BLaER1 treated with 17β-estradiol and CSF1 and Interleukin-3, amounts not matched to agents 10 nM and 100 nM (cell line): ENCODE data around the gene TGFB3.

Experiments
- H3K27ac ChIP-seq, 11 experiments: shearing (Covaris generic); formaldehyde crosslinking; 2 replicates each; pipeline ENCODE4 v1.8.1; 2022
- H3K27me3 ChIP-seq, 11 experiments: shearing (Covaris generic); formaldehyde crosslinking; 2 replicates each; pipeline ENCODE4 v1.8.1; 2022
- H3K36me3 ChIP-seq, 11 experiments: shearing (Covaris generic); formaldehyde crosslinking; 2 replicates each; pipeline ENCODE4 v1.8.1; 2022
- H3K4me1 ChIP-seq, 10 experiments: shearing (Covaris generic); formaldehyde crosslinking; 2 replicates each; pipeline ENCODE4 v1.8.1; 2022
- H3K4me2 ChIP-seq, 11 experiments: shearing (Covaris generic); formaldehyde crosslinking; 2 replicates each; pipeline ENCODE4 v1.8.1; 2022
- H3K4me3 ChIP-seq, 10 experiments: shearing (Covaris generic); formaldehyde crosslinking; 2 replicates each; pipeline ENCODE4 v1.8.1; 2022
- H3K9ac ChIP-seq, 11 experiments: shearing (Covaris generic); formaldehyde crosslinking; 2 replicates each; pipeline ENCODE4 v1.8.1; 2022
- H3K9me3 ChIP-seq, 11 experiments: shearing (Covaris generic); formaldehyde crosslinking; replicated peaks in 1 of 11; 2 replicates each; pipeline ENCODE4 v1.8.1; 2022
- H4K20me1 ChIP-seq, 11 experiments: shearing (Covaris generic); formaldehyde crosslinking; 2 replicates each; pipeline ENCODE4 v1.8.1; 2022
- Cebpa-rat ChIP-seq, 11 experiments: shearing (Covaris generic); IDR thresholded peaks; 2 replicates each; pipeline ENCODE4 v1.8.1; 2022

Gene TGFB3

GRCh38 chr14:75960231-75960630, 21.6 kb downstream of the TGFB3 start:
- peak overlapping the region in 9 of 11 experiments; percentile 8 to 92 (median 77); a peak in 17 of 22 replicates for H3K27ac ChIP-seq
- peaks cover 0 to 17% (median 0%) of the 10 kb centered on the region in 11 experiments; a peak in 6 of 22 replicates for H3K9me3 ChIP-seq
- peaks cover 15 to 58% (median 42%) of the 10 kb centered on the region in 10 experiments for H3K4me1 ChIP-seq
- H3K4me3 ChIP-seq = peak overlapping the region in 4 of 10 experiments; percentile 4 to 26 (median 12); a peak in 3 of 20 replicates
- peak overlapping the region in 8 of 11 experiments; percentile 12 to 78 (median 64); a peak in 14 of 22 replicates for H3K9ac ChIP-seq
- H4K20me1 ChIP-seq = no peaks in the 10 kb centered on the region
- peak overlapping the region; percentile 5 to 78 (median 59); a peak in 18 of 22 replicates for H3K4me2 ChIP-seq
- H3K27me3 ChIP-seq = no peaks in the 10 kb centered on the region
- H3K36me3 ChIP-seq = peaks cover 0 to 17% (median 2%) of the 10 kb centered on the region in 11 experiments; a peak in 7 of 22 replicates
- TF ChIP-seq Cebpa-rat (IDR thresholded peaks at IDR 0.05) = peak in 3 of 11 experiments; percentile 10 to 44 (median 22); a peak in 1 of 22 replicates

- Histone ChIP-seq H3K4me2 (peak overlapping the region; percentile 30 to 78 (median 59); a peak in 21 of 22 replicates), H3K27ac (peak overlapping the region in 8 of 11 experiments; percentile 4 to 92 (median 82); a peak in 18 of 22 replicates)
- TF ChIP-seq Cebpa-rat (IDR thresholded peaks at IDR 0.05) = no peak
Observed at GRCh38 chr14:75959031-75959430, 22.8 kb downstream of the TGFB3 start.

GRCh38 chr14:75952489-75952888, 29.3 kb downstream of the TGFB3 start:
- Histone ChIP-seq H3K27me3 (no peaks in the 10 kb centered on the region), H3K9me3 (peaks cover 0 to 8% (median 5%) of the 10 kb centered on the region in 11 experiments; a peak in 5 of 22 replicates), H3K4me3 (no peak overlapping the region), H3K4me2 (no peak overlapping the region), H4K20me1 (no peaks in the 10 kb centered on the region), H3K27ac (no peak overlapping the region), H3K4me1 (peaks cover 0 to 16% (median 11%) of the 10 kb centered on the region in 10 experiments; a peak in 12 of 20 replicates), H3K36me3 (peaks cover 4 to 32% (median 13%) of the 10 kb centered on the region in 11 experiments; a peak in 11 of 22 replicates), H3K9ac (no peak overlapping the region)
- no peak for TF ChIP-seq Cebpa-rat (IDR thresholded peaks at IDR 0.05)

More at GRCh38 chr14:75959031-75959430, 22.8 kb downstream of the TGFB3 start:
- Histone ChIP-seq H3K4me3 (0 out of 20 replicates have a peak overlapping the region, but pooled peaks of 1 of the 10 experiments have one; percentile 5), H3K9me3 (peaks cover 0 to 17% (median 0%) of the 10 kb centered on the region in 11 experiments; a peak in 6 of 22 replicates), H3K4me1 (peaks cover 15 to 69% (median 53%) of the 10 kb centered on the region in 10 experiments), H3K36me3 (peaks cover 0 to 24% (median 6%) of the 10 kb centered on the region in 11 experiments; a peak in 8 of 22 replicates), H4K20me1 (no peaks in the 10 kb centered on the region), H3K9ac (peak overlapping the region in 4 of 11 experiments; percentile 75 to 78 (median 76); a peak in 7 of 22 replicates), H3K27me3 (no peaks in the 10 kb centered on the region)

GRCh38 chr14:75946785-75947184, 35.0 kb downstream of the TGFB3 start:
- TF ChIP-seq Cebpa-rat (IDR thresholded peaks at IDR 0.05) = no peak
- peaks cover 7 to 38% (median 17%) of the 10 kb centered on the region in 11 experiments; a peak in 16 of 22 replicates for H3K36me3 ChIP-seq
- H3K9me3 ChIP-seq = peaks cover 0 to under 1% (median 0%) of the 10 kb centered on the region in 11 experiments; a peak in 1 of 22 replicates

GRCh38 chr14:75944607-75945241, 37.1 kb downstream of the TGFB3 start:
- Histone ChIP-seq H3K27me3 (no peaks in the 10 kb centered on the region), H4K20me1 (no peaks in the 10 kb centered on the region), H3K27ac (no peak overlapping the region), H3K9ac (no peak overlapping the region), H3K4me2 (no peak overlapping the region; a peak in 1 of 22 replicates), H3K4me3 (no peak overlapping the region), H3K9me3 (no peaks in the 10 kb centered on the region), H3K4me1 (peaks cover 0 to 9% (median 0%) of the 10 kb centered on the region in 10 experiments; a peak in 1 of 20 replicates), H3K36me3 (peaks cover 9 to 40% (median 19%) of the 10 kb centered on the region in 11 experiments; a peak in 17 of 22 replicates)
- TF ChIP-seq Cebpa-rat (IDR thresholded peaks at IDR 0.05) = no peak

More at GRCh38 chr14:75946785-75947184, 35.0 kb downstream of the TGFB3 start:
- 0 out of 20 replicates have a peak, but pooled peaks cover 0 to 5% (median 0%) of the 10 kb centered on the region in 10 experiments for H3K4me1 ChIP-seq
- H3K4me2 ChIP-seq = no peak overlapping the region
- H3K9ac ChIP-seq = no peak overlapping the region
- H3K4me3 ChIP-seq = no peak overlapping the region
- H3K27me3 ChIP-seq = no peaks in the 10 kb centered on the region
- H4K20me1 ChIP-seq = no peaks in the 10 kb centered on the region
- no peak overlapping the region for H3K27ac ChIP-seq

- Histone ChIP-seq H3K4me2 (no peak overlapping the region), H3K9ac (no peak overlapping the region), H4K20me1 (no peaks in the 10 kb centered on the region), H3K36me3 (peaks cover 13 to 58% (median 21%) of the 10 kb centered on the region in 11 experiments; a peak in 17 of 22 replicates), H3K4me1 (peaks cover 0 to 9% (median 0%) of the 10 kb centered on the region in 10 experiments; a peak in 1 of 20 replicates), H3K4me3 (no peak overlapping the region), H3K9me3 (no peaks in the 10 kb centered on the region), H3K27ac (no peak overlapping the region), H3K27me3 (no peaks in the 10 kb centered on the region)
- TF ChIP-seq Cebpa-rat (IDR thresholded peaks at IDR 0.05) = no peak
Observed at GRCh38 chr14:75941030-75941429, 40.8 kb downstream of the TGFB3 start.

GRCh38 chr14:75939200-75939599, 42.6 kb downstream of the TGFB3 start:
- Histone ChIP-seq H3K9me3 (no peaks in the 10 kb centered on the region), H3K27me3 (no peaks in the 10 kb centered on the region), H3K9ac (no peak overlapping the region), H3K36me3 (peaks cover 7 to 50% (median 14%) of the 10 kb centered on the region in 11 experiments; a peak in 16 of 22 replicates), H3K4me3 (no peak overlapping the region), H3K4me1 (peaks cover 5 to 20% (median 14%) of the 10 kb centered on the region in 10 experiments; a peak in 16 of 20 replicates), H4K20me1 (no peaks in the 10 kb centered on the region), H3K4me2 (no peak overlapping the region), H3K27ac (no peak overlapping the region)
- TF ChIP-seq Cebpa-rat (IDR thresholded peaks at IDR 0.05) = no peak

- Histone ChIP-seq H3K4me2 (peak overlapping the region in 9 of 11 experiments; percentile 11 to 63 (median 36); a peak in 17 of 22 replicates), H4K20me1 (no peaks in the 10 kb centered on the region), H3K4me1 (peaks cover 5 to 23% (median 17%) of the 10 kb centered on the region in 10 experiments; a peak in 16 of 20 replicates), H3K27ac (peak overlapping the region in 4 of 11 experiments; percentile 1 to 26 (median 10); a peak in 1 of 22 replicates), H3K9me3 (no peaks in the 10 kb centered on the region), H3K36me3 (peaks cover 3 to 40% (median 13%) of the 10 kb centered on the region in 11 experiments; a peak in 12 of 22 replicates), H3K4me3 (no peak overlapping the region), H3K9ac (no peak overlapping the region), H3K27me3 (no peaks in the 10 kb centered on the region)
- no peak for TF ChIP-seq Cebpa-rat (IDR thresholded peaks at IDR 0.05)
Observed at GRCh38 chr14:75934998-75935628, 46.7 kb downstream of the TGFB3 start.
